Jurkat, Clone E6-1 (cell line): ENCODE results near the gene OR52E2. TPM values are rescaled to one million over a fixed set of nuclear protein-coding genes. Genes with fewer than 3 reads are reported as not detected.
"Not testable (repeated sequence)": the region's sequence is repeated elsewhere in the genome, so short reads cannot be mapped to it uniquely, and the experiment has no call there.

ENCODE experiments used
- DNase-seq: peaks from one replicate; pipeline ENCODE4 v3.0.0-alpha.2; 2011; ENCODE audit warnings: low read depth, low spot score
- H3K4me3 ChIP-seq: 2 replicates; pipeline ENCODE4 v1.5.1; 2011; ENCODE audit warnings: mild to moderate bottlenecking, low read length, control low read depth, moderate library complexity
- polyA plus RNA-seq: library from polyadenylated mRNA; unstranded; fragments of >200 nt; gene quantifications from one replicate; pipeline ENCODE4 v1.2.1, GENCODE V29; 2012; ENCODE audit warnings: missing spikeins; ENCODE audit not compliant: insufficient read length, insufficient read depth

The OR52E2 gene
- not detected for polyA plus RNA-seq

DNA sequence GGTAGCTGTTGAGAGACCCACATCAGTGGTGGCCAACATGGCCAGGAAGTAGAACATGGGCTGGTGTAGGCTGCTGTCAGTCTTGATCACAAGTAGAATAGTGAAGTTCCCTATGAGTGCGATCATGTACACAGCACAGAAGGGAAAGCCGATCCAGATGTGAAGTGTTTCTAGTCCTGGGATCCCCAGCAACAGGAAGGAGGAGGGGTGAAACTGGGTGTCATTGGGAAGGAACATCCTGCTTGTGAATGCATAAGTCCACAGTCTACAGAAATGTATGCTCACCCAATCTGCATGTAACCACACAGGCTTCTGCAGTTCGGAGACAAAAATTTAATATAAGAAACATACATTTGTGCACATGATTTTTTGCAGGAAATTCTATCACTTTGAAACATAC lies at the start of gene OR52E2:
OR52E2 (minus strand) TSS at position 237 of the 400 bp plus-strand sequence; CDS start at position 237, 0 bp downstream.
- H3K4me3 ChIP-seq: no peak within 1 kb of the TSS
- DNase-seq: no peak

DNA sequence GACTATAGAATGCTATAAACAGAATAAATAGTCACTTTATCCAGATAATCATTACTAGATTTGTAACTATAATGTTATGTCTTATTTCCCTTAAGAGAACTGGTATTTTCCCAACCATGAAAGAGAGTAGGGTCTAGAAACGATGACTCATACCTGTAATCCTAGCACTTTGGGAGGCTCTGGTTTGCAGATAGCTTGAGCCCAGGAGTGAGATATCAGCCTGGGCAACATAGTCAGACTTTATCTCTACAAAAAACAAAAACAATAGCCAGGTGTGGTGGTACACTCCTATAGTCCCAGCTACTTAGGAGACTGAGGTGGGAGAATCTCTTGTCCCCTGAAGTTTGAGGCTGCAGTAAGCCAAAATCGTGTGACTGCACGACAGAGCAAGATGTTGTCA lies 47.9 kb upstream of the OR52E2 start:
- DNase-seq: no peak
- no peak overlapping the region for H3K4me3 ChIP-seq

DNA sequence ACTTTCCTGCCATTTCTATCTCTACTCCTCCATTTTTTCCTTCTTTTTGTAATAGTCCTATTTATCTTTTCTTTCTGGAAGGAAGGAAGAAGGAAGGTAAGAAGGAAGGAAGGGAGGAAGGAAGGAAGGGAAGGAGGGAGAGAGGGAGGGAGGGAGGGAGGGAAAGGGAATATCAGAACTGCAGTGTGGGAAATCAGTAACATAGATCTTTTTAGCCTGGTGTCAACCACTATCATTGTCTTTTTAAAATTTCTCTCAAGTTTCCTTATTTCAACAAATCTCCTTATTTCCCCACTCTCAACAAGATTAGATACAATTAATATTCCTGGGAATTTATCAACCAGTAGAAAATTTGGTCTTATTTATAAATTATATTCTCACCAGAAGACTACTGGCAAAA lies 43.6 kb upstream of the OR52E2 start:
- DNase-seq: no peak
- H3K4me3 ChIP-seq: no peak overlapping the region

DNA sequence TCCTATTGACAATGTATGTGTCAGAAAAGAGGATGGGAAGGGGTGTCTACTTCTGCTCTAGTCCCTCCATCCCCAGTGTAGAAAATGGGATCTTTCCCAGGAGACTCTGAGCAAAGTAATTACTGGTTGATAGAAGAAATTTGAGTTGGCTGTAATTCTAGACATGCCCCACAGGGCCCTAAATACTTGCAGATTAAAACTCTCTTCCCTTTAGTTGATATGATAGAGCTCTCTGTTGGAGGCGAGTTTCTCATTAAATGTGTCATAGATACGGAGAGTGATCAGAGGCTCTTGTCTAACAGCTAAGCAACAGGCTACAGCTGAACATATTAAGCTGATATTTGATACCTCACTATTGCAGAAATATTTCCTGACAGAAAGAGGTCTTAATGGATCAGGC lies 42.8 kb upstream of the OR52E2 start:
- no peak for DNase-seq
- no peak overlapping the region for H3K4me3 ChIP-seq

DNA sequence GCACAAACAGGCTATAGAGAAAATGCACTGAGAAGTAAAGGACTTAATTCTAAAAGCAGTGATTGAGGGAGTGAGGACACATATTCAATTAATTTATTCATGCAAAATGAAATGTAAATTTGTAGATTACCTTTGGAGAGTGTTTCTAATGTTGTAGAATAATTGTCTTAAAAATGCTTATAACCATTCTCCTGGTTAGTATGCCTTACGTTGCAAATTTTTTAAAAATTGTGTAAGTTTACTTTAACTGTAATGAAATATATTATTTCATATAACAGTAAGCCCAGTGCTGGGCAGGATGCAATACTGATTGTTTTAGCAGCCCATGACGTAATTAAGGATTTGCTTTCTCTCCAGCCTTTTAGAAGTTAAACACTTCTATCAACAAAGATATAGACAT lies 36.6 kb upstream of the OR52E2 start:
- no peak overlapping the region for H3K4me3 ChIP-seq
- no peak for DNase-seq

DNA sequence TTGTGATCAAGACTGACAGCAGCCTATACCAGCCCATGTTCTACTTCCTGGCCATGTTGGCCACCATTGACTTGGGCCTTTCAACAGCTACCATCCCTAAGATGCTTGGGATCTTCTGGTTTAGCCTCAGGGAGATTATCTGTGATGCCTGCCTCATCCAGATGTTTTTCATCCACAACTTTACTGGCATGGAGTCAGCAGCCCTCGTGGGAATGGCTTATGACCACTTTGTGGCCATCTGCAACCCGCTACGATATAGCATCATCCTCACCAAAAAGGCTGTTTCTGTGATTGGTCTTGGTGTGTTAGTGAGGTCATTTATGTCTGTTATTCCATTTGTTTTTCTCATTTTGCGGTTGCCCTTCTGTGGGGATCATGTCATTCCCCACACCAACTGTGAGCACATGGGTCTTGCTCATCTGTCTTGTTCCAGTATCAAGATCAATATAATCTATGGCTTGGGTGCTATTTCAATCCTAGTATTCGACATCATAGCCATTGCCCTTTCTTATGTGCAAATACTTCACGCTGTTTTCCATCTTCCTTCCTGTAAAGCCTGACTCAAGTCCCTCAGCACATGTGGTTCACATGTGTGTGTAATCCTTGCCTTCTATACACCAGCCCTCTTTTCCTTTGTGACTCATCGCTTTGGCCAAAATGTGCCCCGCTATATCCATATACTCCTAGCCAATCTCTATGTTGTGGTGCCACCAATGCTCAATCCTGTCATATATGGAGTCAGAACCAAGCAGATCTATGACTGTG lies 33.6 kb upstream of the OR52E2 start:
- no peak for DNase-seq
- no peak overlapping the region for H3K4me3 ChIP-seq

DNA sequence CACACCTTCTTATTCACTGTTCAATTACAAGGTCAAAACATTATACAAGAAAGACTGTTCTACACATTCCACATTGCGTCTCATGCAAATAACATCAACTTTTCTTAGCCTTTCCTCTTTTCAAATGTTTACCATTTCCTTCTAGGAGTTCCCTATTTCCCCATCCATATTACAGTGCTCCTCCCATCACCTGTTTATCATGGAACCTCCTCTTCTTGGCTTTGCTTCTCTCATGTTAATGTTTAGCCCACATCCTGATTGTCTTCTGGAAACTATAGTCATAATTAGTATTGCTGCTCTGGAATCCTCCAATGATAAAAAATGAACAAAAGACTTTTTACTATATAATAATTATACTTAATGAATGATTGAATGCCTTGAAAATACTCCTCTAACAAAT lies 31.2 kb upstream of the OR52E2 start:
- DNase-seq: no peak
- no peak overlapping the region for H3K4me3 ChIP-seq

DNA sequence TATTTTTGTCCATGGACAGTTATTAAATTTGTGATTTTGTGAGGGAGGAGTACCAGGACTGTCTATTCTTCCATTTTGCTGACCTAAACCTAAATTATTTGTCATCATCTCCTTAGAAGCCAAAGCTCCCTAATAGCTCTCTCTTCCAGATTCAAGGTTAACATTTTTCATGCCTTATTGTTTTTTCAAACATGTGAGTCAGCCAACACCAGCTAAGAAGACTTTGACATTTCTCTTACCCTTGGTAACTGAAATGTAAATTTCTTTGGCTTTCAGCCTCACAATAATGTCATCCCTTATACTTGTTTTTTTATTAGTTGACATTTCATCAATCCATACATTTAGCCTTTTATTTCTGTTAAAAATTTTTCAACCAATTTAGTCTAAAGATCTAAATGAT lies 29.1 kb upstream of the OR52E2 start:
- DNase-seq: no peak
- no peak overlapping the region for H3K4me3 ChIP-seq

DNA sequence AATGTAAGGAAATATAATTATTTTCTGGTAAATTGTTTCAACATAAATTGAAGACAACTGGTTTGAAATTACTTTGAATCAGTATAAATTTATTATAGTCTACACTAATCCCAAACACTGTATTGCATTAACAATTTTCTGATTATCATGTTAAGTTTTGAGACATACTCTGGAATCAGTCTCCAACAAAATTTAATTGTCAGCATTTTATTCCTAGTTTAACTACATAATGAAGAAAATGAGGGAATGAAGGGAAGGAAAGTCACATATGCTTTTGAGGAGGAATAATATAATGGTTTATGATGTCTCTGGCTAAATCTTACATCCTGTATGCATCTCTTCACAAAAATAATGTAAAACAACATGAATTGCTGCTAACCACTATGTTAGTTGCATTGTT lies 24.2 kb upstream of the OR52E2 start:
- H3K4me3 ChIP-seq: no peak overlapping the region
- DNase-seq: no peak

DNA sequence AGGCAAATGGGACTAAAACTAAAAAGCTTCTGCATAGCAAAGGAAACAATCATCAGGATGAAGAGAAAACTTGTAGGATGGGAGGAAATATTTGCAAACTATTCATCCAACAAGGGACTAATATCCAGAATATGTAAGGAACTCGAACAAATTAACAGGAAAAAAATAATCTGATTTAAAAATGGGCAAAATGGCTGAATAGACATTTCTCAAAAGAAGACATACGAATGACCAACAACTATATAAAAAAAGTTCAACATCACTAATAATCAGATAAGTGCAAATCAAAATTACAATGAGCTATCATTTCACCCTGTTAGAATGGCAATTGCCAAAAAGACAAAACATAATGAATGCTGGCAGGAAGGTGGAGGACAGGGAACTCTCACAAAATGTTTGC lies 22.0 kb upstream of the OR52E2 start:
- H3K4me3 ChIP-seq: no peak overlapping the region
- DNase-seq: no peak

DNA sequence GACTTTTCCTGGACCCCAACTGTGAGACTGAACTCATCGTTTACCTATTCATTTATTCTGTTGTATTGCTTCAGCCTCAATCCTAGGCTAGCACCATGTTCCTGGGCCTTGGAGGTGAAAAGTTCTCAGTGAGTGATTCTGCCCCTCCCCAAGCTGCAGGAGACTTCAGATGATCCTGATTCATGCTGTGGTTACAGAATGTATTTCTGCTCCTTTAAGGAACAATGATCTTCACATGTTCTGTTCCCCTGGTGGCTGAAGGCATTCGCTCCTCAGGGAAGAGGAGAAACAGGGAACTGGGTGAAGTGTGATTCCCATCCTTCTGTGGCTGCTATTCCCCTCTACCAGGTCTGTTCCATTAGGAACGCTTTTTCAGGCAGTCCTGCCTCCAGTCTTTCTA lies 12.4 kb upstream of the OR52E2 start:
- DNase-seq: no peak
- no peak overlapping the region for H3K4me3 ChIP-seq

DNA sequence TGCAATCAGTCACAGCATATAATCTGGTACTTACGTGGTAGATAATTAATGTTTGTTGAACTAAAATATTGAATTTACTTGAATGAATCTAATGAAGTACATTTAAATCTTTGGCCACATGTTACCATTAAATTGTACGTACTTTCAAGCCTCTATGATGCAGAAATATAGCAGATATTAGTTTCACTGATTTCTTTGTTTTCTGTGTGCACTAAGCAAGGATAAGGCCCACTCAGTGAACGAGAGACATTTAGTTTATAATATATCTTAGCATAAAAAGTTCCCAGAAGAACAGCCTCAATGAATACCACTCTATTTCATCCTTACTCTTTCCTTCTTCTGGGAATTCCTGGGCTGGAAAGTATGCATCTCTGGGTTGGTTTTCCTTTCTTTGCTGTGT lies 9.8 kb upstream of the OR52E2 start, which contains the start of gene OR52E1:
OR52E1 (plus strand) TSS at position 301 of the 400 bp plus-strand sequence.
- no peak within 1 kb of the TSS for H3K4me3 ChIP-seq
- DNase-seq: no peak

DNA sequence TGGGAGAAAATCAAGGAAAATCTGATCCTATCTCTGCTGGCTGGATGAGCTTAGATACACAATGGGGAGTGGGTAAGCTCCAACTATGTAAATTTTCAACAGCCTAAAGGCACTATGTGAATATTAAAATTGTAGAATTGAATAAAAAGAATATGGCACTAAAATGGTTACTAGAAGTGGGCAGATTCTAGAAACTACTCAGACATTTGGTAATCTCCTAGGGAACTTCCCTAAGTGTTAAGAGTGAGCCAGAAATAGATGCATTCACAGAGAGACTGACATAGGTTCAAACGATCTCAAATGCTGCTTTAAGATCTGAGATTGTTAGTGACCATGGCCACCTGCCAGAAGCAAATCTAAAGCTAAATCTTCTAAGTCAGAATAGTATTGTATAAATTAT lies 5.6 kb upstream of the OR52E2 start:
- no peak overlapping the region for H3K4me3 ChIP-seq
- DNase-seq: no peak

DNA sequence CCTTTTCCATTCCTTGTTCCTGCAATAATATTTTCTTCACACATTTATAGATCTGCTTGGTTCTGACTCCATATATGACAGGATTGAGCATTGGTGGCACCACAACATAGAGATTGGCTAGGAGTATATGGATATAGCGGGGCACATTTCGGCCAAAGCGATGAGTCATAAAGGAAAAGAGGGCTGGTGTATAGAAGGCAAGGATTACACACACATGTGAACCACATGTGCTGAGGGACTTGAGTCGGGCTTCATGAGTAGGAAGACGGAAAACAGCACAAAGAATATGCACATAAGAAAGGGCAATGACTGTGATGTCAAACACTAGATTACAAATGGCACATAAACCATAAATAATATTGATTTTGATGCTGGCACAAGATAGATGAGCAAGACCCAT lies 748 bp downstream of the OR52E2 start:
- H3K4me3 ChIP-seq, DNase-seq: not testable (repeated sequence)

DNA sequence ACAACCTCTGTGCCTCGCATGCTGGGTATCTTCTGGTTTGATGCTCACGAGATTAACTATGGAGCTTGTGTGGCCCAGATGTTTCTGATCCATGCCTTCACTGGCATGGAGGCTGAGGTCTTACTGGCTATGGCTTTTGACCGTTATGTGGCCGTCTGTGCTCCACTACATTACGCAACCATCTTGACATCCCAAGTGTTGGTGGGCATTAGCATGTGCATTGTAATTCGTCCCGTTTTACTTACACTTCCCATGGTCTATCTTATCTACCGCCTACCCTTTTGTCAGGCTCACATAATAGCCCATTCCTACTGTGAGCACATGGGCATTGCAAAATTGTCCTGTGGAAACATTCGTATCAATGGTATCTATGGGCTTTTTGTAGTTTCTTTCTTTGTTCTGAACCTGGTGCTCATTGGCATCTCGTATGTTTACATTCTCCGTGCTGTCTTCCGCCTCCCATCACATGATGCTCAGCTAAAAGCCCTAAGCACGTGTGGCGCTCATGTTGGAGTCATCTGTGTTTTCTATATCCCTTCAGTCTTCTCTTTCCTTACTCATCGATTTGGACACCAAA lies 12.6 kb downstream of the OR52E2 start:
- H3K4me3 ChIP-seq: no peak overlapping the region
- no peak for DNase-seq

DNA sequence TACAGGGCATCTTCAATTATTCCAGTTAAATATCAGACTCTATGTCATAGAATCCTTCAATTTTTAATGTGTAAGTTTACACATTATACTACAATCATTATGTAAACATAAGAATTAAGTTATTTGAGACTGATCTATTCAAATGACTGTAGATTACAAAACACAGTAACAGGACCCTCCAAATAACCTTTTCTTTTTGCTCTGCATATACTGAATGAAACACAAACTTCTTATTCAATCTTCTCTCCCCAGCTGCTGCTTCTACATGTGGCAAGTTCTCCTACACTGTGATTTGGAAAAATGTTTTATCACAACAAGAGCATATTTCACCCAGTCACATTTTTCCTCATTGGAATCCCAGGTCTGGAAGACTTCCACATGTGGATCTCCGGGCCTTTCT lies 13.2 kb downstream of the OR52E2 start, which contains the start of gene OR52J3:
OR52J3 (plus strand) TSS at position 301 of the 400 bp plus-strand sequence; CDS start at position 301, 0 bp downstream.
- H3K4me3 ChIP-seq: no peak within 1 kb of the TSS
- no peak for DNase-seq

DNA sequence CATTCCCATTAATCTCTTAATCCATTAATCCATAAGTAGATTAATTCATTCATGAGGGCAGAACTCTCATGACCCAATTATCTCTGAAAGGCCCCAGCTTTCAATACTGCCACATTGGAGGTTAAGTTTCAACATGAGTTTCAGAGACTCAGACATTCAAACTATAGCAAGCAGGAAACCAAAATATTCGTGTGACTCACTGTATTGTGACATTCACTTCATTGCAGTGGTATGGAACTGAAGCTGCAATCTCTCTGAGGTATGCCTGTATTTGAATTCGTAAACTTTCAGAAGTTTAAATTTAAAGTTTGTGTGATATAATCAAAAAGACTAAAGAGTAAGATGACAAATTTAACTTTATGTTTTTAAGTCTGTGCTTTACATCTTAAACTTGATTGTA lies 16.0 kb downstream of the OR52E2 start:
- H3K4me3 ChIP-seq: no peak overlapping the region
- no peak for DNase-seq

DNA sequence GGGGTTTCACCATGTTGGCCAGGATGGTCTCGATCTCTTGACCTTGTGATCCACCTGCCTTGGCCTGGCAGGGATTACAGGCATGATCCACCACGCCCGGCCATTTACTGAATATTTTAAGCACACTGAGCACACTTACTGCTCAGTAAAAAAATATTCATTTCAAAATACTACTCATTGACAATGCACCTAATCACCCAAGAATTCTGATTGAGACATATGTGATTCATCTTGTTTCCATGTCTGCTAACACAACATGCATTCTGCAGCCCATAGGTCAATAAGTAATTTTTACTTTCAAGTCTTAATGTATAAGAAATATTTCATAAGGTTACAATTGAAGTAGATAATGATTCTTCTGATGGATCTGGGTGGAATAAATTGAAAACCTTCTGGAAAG lies 17.3 kb downstream of the OR52E2 start:
- DNase-seq: no peak
- H3K4me3 ChIP-seq: no peak overlapping the region

DNA sequence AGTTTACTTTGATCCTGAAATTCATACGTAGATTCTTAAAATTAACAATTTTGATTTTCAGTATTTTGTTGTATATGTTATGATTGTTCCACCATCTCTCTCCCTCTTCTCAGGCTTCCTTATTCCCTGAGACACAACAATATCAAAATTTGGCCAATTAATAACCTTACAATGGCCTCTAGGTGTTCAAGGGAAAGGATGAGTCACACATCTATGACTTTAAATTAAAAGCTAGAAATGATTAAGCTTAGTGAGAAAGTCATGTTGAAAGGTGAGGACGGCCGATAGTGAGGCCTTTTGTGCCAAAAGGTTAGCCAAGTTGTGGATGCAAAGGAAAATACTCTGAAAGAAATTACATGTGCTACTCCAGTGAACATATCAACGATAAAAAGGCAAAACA lies 18.6 kb downstream of the OR52E2 start:
- no peak for DNase-seq
- no peak overlapping the region for H3K4me3 ChIP-seq

DNA sequence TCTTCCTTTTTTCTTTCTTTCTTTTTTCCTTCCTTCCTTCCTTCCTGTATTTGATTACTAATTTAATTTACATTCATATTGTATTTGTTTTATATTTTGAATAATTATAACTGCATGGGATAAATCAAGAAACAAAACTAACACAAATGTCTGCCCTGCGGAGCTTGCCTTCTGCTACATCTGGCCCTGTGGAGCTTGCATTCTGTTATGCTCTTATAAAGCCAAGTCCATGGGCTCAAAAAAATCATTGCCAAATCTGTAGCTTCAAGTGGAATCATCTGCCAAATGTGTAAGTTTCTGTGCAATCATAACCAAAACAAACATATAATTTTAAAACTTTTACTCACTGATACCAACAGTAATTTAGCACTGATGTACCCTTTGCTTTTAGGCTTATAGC lies 21.1 kb downstream of the OR52E2 start:
- DNase-seq: no peak
- H3K4me3 ChIP-seq: no peak overlapping the region

DNA sequence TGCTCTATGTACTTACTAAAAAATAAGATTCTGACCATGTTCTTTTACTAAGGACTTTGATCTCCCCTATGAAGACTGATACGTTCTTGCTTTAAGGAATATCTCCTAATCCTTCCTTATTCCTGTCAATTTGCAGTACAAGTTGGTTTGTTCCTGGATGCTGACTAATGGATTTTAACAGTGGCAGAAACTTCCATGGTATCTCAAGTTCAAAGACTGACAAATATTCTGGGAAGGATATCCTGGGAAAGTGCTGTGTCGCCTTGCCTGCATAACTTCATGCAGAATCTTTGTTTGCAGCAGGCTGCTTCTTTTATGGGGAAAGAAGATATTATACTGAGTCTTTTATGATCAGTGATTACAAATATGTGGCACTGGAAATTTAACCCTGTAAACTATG lies 21.5 kb downstream of the OR52E2 start:
- no peak overlapping the region for H3K4me3 ChIP-seq
- no peak for DNase-seq
